Thyroid gland (tissue), 4 donors: Measurements from ENCODE around the gene PRKD3. TPM values are rescaled to one million over a fixed set of nuclear protein-coding genes. Genes with fewer than 3 reads are reported as not detected.
"Not testable (repeated sequence)": the region's sequence is repeated elsewhere in the genome, so short reads cannot be mapped to it uniquely, and the experiment has no call there.

ENCODE experiments used
- DNase-seq, 2 donors: peaks; one replicate each; pipeline ENCODE4 v3.0.0-alpha.2; 2019
- H3K27ac ChIP-seq, 3 donors: fragments of 200-600 bp; sonication (generic); 1 replicate in 2 of 3; 2 replicates in 1 of 3; pipeline ENCODE4 v1.5.1; 2016 to 2019; ENCODE audit warnings: mild to moderate bottlenecking in 1 of 3, moderate library complexity in 1 of 3
- H3K27me3 ChIP-seq: fragments of 200-600 bp; sonication (generic); one replicate; pipeline ENCODE4 v1.5.1; 2019
- H3K36me3 ChIP-seq, 2 donors: fragments of 200-600 bp; sonication (generic); one replicate each; pipeline ENCODE4 v1.5.1; 2016 to 2019
- H3K4me1 ChIP-seq, 2 donors: fragments of 200-600 bp; sonication (generic); one replicate each; pipeline ENCODE4 v1.5.1; 2017 to 2019
- H3K4me3 ChIP-seq, 3 donors: fragments of 200-600 bp; sonication (generic); replicated peaks in 1 of 3; 1 replicate in 2 of 3; 2 replicates in 1 of 3; pipeline ENCODE4 v1.5.1; 2016; ENCODE audit warnings: mild to moderate bottlenecking in 1 of 3
- H3K9me3 ChIP-seq: fragments of 200-600 bp; sonication (generic); one replicate; pipeline ENCODE4 v1.5.1; 2017
- CTCF ChIP-seq, 6 experiments: fragments of 200-600 bp in 3 of 6; fragments of 450-650 bp in 3 of 6; sonication (generic) in 3 of 6; IDR thresholded peaks; one replicate each; pipeline ENCODE4 v1.5.1; 2016 to 2019; ENCODE audit warnings: antibody characterized with exemption in 6 of 6, mild to moderate bottlenecking in 2 of 6, inconsistent platforms in 1 of 6, moderate library complexity in 1 of 6
- POLR2A ChIP-seq, 2 donors: fragments of 450-650 bp; IDR thresholded peaks; one replicate each; pipeline ENCODE4 v1.6.1; 2017; ENCODE audit warnings: antibody characterized with exemption in 2 of 2, mild to moderate bottlenecking in 2 of 2, moderate library complexity in 1 of 2
- WGBS, 2 donors: methylation state at CpG; one replicate each; pipeline ENCODE4 v1.1.5; 2017; 5-methylcytosine and 5-hydroxymethylcytosine counted together
- intact Hi-C: fragments of 100-400 bp; cut with DNase I; formaldehyde crosslinking; loops from one replicate; pipeline ENCODE4 v1.15.1; 2023
- total RNA-seq, 4 donors: library from RNA; depleted of rRNA; stranded (reverse); fragments of >200 nt; gene quantifications; one replicate each; pipeline ENCODE4 v1.2.3, GENCODE V29; 2016

The PRKD3 gene
- total RNA-seq, 4 donors from 2014 or later: 31.3 to 45.2 (median 42.2) TPM

GRCh38 chr2:37297632-37298031 lies 27.0 kb downstream of the PRKD3 start:
- Histone ChIP-seq H3K9me3 (no peaks in the 10 kb centered on the region), H3K4me3 (no peak overlapping the region), H3K4me1 (no peaks in the 10 kb centered on the region), H3K36me3 (peaks cover 0 to 4% of the 10 kb centered on the region in 2 donors), H3K27me3 (no peaks in the 10 kb centered on the region), H3K27ac (no peak overlapping the region)
- TF ChIP-seq POLR2A (IDR thresholded peaks at IDR 0.05) (no peak), CTCF (IDR thresholded peaks at IDR 0.05) (no peak)
- no peak for DNase-seq
- intact Hi-C loops: no loop called here

GRCh38 chr2:37295469-37296073 lies 29.1 kb downstream of the PRKD3 start:
- no peak for DNase-seq
- no peaks in the 10 kb centered on the region for H3K4me1 ChIP-seq
- TF ChIP-seq POLR2A (IDR thresholded peaks at IDR 0.05) (no peak), CTCF (IDR thresholded peaks at IDR 0.05) (no peak)
- no peak overlapping the region for H3K4me3 ChIP-seq
- intact Hi-C loops: no loop called here
- no peaks in the 10 kb centered on the region for H3K27me3 ChIP-seq
- H3K36me3 ChIP-seq: peaks cover 0 to 4% of the 10 kb centered on the region in 2 donors
- H3K9me3 ChIP-seq: no peaks in the 10 kb centered on the region
- H3K27ac ChIP-seq: no peak overlapping the region
- 95 to 96% methylated on average over 1 of the region's 1 CpG for WGBS, 2 donors

GRCh38 chr2:37294858-37295257 lies 29.8 kb downstream of the PRKD3 start:
- H3K27ac ChIP-seq, H3K9me3 ChIP-seq, H3K27me3 ChIP-seq, DNase-seq, H3K4me1 ChIP-seq, H3K4me3 ChIP-seq, H3K36me3 ChIP-seq, intact Hi-C loops: not testable (repeated sequence)
- WGBS, 2 donors: 95 to 97% methylated on average over 2 of the region's 2 CpGs

- Histone ChIP-seq H3K4me1 (no peaks in the 10 kb centered on the region), H3K4me3 (no peak overlapping the region), H3K9me3 (no peaks in the 10 kb centered on the region), H3K36me3 (peaks cover 3 to 4% of the 10 kb centered on the region in 2 donors), H3K27ac (no peak overlapping the region), H3K27me3 (no peaks in the 10 kb centered on the region)
- no peak for DNase-seq
- no peak for TF ChIP-seq POLR2A (IDR thresholded peaks at IDR 0.05)
- TF ChIP-seq CTCF (IDR thresholded peaks at IDR 0.05): no peak
- intact Hi-C loops: no loop called here
- 93 to 98% methylated on average over 2 of the region's 2 CpGs for WGBS, 2 donors
Measured at GRCh38 chr2:37291680-37292079, 33.0 kb downstream of the PRKD3 start.

GRCh38 chr2:37287966-37288365 lies 36.7 kb downstream of the PRKD3 start:
- 98 to 100% methylated on average over 2 of the region's 2 CpGs for WGBS, 2 donors
- no peak overlapping the region for H3K4me3 ChIP-seq
- H3K36me3 ChIP-seq: peaks cover 3% of the 10 kb centered on the region in 2 donors
- no peak for DNase-seq
- H3K4me1 ChIP-seq: no peaks in the 10 kb centered on the region
- no peaks in the 10 kb centered on the region for H3K9me3 ChIP-seq
- no peak overlapping the region for H3K27ac ChIP-seq
- TF ChIP-seq POLR2A (IDR thresholded peaks at IDR 0.05) (no peak), CTCF (IDR thresholded peaks at IDR 0.05) (no peak)
- intact Hi-C loops: no loop called here
- no peaks in the 10 kb centered on the region for H3K27me3 ChIP-seq

- TF ChIP-seq CTCF (IDR thresholded peaks at IDR 0.05): no peak
- TF ChIP-seq POLR2A (IDR thresholded peaks at IDR 0.05): no peak
- no peaks in the 10 kb centered on the region for H3K9me3 ChIP-seq
- H3K4me1 ChIP-seq: no peaks in the 10 kb centered on the region
- peaks cover 5 to 12% of the 10 kb centered on the region in 2 donors for H3K36me3 ChIP-seq
- H3K4me3 ChIP-seq: no peak overlapping the region
- H3K27ac ChIP-seq: no peak overlapping the region
- H3K27me3 ChIP-seq: no peaks in the 10 kb centered on the region
- no peak for DNase-seq
- intact Hi-C loops: no loop called here
Measured at GRCh38 chr2:37284381-37284780, 40.3 kb downstream of the PRKD3 start.
